ENCODE results near the gene NLRP3. TPM values are rescaled to one million over a fixed set of nuclear protein-coding genes. Genes with fewer than 3 reads are reported as not detected.
"Not testable (repeated sequence)": the region's sequence is repeated elsewhere in the genome, so short reads cannot be mapped to it uniquely, and the experiment has no call there.

The NLRP3 gene
- total RNA-seq, 1 donor from 2014 or later: not detected

- no peak for DNase-seq
Observed at GRCh38 chr1:247471445-247472016, 55.6 kb downstream of the NLRP3 start.

DNA sequence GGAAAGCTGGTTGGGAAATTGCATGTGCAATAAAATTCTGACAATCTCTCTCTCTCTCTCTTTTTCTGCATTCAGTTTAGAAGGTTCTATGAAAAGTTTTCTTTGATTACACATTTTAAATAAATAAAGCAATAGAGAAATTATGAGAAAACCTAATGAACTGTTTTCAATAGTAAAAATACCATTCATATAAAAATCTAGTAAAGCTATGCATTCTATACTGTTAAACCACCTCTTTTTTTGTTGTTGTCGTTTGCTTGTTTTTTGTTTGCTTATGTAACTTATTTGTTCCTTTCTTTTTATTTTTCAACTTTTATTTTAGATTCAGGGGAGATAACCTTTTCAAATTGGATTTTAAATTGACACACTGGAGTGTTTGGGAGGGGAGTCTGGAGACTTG lies 56.1 kb downstream of the NLRP3 start:
- DNase-seq: no peak

- DNase-seq: no peak
Observed at GRCh38 chr1:247474367-247474766, 58.4 kb downstream of the NLRP3 start.

DNA sequence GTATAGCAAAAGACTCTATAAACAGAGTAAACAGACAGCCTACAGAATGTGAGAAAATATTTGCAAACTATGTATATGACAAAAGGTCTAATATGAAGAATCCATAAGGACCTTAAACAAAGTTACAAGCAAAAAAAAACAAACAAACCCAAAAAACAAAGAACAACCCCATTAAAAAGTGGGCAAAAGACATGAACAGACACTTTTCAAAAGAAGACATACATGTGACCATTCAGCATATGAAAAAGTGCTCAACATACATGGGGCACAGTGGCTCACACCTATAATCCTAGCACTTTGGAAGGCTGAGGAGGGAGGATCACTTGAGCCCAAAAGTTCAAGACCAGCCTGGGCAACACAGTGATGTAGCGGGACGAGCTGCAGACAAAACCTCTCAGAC lies 59.8 kb downstream of the NLRP3 start:
- DNase-seq: no peak

GRCh38 chr1:247476328-247477058 lies 60.5 kb downstream of the NLRP3 start:
- not testable (repeated sequence) for DNase-seq

DNA sequence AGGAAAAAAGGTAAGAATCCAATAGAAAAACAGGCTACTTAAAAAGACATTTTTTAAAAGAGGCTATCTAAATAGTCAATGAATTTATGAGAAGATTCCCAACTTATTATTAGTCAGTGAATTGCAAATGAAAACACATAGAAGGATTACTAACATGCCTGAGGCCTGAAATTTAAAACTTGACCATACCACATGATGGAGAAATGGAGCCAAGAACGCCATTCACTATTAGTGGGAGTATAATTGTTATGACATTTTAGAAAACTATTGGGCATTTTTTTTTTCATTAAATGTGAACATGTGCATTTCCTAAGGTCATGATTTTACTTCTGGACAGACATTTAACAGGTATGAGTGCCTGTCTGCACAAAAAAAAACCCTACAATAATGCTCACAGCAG lies 66.8 kb downstream of the NLRP3 start:
- no peak for DNase-seq

- DNase-seq: peak; percentile 6
Observed at GRCh38 chr1:247487057-247487456, 71.1 kb downstream of the NLRP3 start.

GRCh38 chr1:247491328-247491727 lies 75.4 kb downstream of the NLRP3 start:
- no peak for DNase-seq

DNA sequence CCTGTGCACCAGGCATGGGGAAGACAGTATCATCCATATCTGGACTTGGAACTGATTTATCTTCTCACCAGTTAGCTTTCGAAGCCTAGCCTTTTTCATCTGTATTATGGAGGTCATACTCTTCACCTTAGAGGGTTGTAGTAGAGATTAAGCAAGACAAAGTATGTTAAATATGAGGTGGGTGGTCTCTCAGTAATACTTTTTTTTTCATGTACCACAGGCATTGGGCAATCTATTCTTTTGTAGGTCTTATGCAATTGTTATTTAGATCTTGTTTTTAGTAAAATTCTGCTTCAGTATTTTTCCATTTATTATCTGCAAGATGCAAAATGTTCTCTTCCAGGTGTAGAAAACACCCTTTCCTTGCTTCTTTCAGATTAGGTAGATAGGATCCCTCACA lies 77.1 kb downstream of the NLRP3 start:
- no peak for DNase-seq

DNA sequence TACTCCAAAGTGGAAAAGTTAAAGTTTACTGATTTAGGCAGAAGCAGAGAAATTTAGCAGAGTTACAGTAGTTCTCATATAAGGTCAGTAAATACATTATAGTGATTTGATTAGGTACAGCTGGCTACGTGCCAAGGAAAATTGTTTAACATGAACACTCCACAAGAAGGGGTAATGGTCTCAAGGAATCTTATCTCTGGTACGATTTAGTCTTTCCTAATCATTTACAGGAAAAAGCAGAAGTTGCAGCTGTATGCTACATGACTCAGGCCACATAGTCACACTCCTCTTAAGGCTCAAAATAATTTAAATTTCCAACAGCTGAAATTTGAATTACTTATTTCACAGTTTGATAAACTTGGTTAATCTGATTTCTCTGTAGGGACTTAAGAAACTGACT lies 78.8 kb downstream of the NLRP3 start:
- no peak for DNase-seq

DNA sequence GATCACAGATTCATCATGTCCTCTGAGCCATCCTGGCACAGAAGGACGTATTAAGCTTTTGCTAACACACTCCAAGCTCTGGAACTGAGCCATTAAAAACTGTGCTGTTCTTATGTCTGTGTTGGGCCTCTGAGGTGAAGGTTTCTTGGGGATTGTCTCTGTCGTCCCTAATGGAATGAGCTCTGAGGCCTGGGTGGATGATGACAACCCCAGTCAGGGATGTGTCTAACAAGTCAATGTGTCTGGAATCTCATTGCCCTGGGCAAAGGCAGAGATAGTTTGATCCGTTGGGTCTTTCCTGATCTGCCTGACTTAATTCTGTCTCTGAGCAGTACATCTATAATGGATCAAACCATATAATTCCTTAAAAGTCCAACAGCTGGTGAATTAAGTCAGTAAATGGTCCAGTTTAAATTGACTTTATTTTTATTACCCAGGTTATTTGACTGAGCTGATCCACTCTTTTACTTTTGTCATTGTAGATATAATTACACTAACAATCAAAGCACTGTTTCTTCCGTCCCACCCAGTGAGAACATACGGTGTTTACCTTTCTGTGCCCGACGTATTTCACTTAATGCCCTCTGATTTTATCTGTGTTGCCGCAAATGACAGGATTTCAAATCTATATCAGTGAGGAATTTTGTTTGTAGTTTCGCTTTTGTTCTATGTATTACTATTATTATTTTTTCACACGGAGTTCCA lies 80.8 kb downstream of the NLRP3 start:
- DNase-seq: no peak

Other genes starting within 250 kb of the NLRP3 start
- 60.8 and 93.4 TPM in 2 replicates for gene ZNF124, start 244.2 kb upstream of the NLRP3 start, total RNA-seq
- not detected in 2 replicates for gene VN1R5, start 160.1 kb upstream of the NLRP3 start, total RNA-seq
- gene ZNF496, start 84.3 kb upstream of the NLRP3 start, total RNA-seq: 27.7 and 32.3 TPM in 2 replicates
- gene OR2B11, start 41.9 kb downstream of the NLRP3 start, total RNA-seq: under 0.01 TPM in 1 of 2 replicates, not detected in the other
- under 0.01 TPM in 1 of 2 replicates, not detected in the other for gene OR2C3, start 120.3 kb downstream of the NLRP3 start, total RNA-seq
- gene GCSAML, start 133.0 kb downstream of the NLRP3 start, total RNA-seq: not detected in 2 replicates
- gene OR2G2, start 172.2 kb downstream of the NLRP3 start, total RNA-seq: not detected in 2 replicates
- not detected in 2 replicates for gene OR2G3, start 189.4 kb downstream of the NLRP3 start, total RNA-seq